Measurements from ENCODE around the gene CADPS. TPM values are rescaled to one million over a fixed set of nuclear protein-coding genes. Genes with fewer than 3 reads are reported as not detected.

CADPS gene
- total RNA-seq, 1 donor from 2014 or later, result 265 TPM

- H3K4me1 Mint-ChIP-seq (ENCODE audit: low read depth, unreplicated experiment), result peaks cover 2% of the 10 kb centered on the region
- peaks cover 2% of the 10 kb centered on the region for H3K27me3 Mint-ChIP-seq (ENCODE audit: unreplicated experiment)
These were observed 435.2 kb downstream of the CADPS start for GRCh38 chr3:62439978-62440377.

GRCh38 chr3:62439176-62439813 lies 435.9 kb downstream of the CADPS start:
- no peak overlapping the region for H3K27ac Mint-ChIP-seq (ENCODE audit: unreplicated experiment)
- no peak for TF ChIP-seq CTCF (IDR thresholded peaks at IDR 0.05; ENCODE audit: partially characterized antibody, unreplicated experiment)
- H3K9me3 Mint-ChIP-seq (ENCODE audit: unreplicated experiment), result no peaks in the 10 kb centered on the region
- peaks cover 7% of the 10 kb centered on the region for H3K36me3 Mint-ChIP-seq (ENCODE audit: unreplicated experiment)
- peaks cover 2% of the 10 kb centered on the region for H3K4me1 Mint-ChIP-seq (ENCODE audit: low read depth, unreplicated experiment)
- H3K4me3 Mint-ChIP-seq (ENCODE audit: unreplicated experiment), result no peak overlapping the region
- H3K27me3 Mint-ChIP-seq (ENCODE audit: unreplicated experiment), result peaks cover 2% of the 10 kb centered on the region
- DNase-seq, result no peak

More at GRCh38 chr3:62439978-62440377, 435.2 kb downstream of the CADPS start:
- Mint-ChIP-seq H3K27ac (ENCODE audit: unreplicated experiment) (no peak overlapping the region), H3K36me3 (ENCODE audit: unreplicated experiment) (peaks cover 7% of the 10 kb centered on the region), H3K9me3 (ENCODE audit: unreplicated experiment) (no peaks in the 10 kb centered on the region), H3K4me3 (ENCODE audit: unreplicated experiment) (no peak overlapping the region)
- no peak for TF ChIP-seq CTCF (IDR thresholded peaks at IDR 0.05; ENCODE audit: partially characterized antibody, unreplicated experiment)
- no peak for DNase-seq

- Mint-ChIP-seq H3K4me1 (ENCODE audit: low read depth, unreplicated experiment) (peaks cover 2% of the 10 kb centered on the region), H3K4me3 (ENCODE audit: unreplicated experiment) (no peak overlapping the region), H3K36me3 (ENCODE audit: unreplicated experiment) (no peaks in the 10 kb centered on the region), H3K27ac (ENCODE audit: unreplicated experiment) (no peak overlapping the region), H3K9me3 (ENCODE audit: unreplicated experiment) (no peaks in the 10 kb centered on the region), H3K27me3 (ENCODE audit: unreplicated experiment) (peaks cover 2% of the 10 kb centered on the region)
- TF ChIP-seq CTCF (IDR thresholded peaks at IDR 0.05; ENCODE audit: partially characterized antibody, unreplicated experiment), result no peak
- DNase-seq, result no peak
These were observed 438.4 kb downstream of the CADPS start for GRCh38 chr3:62436785-62437184.

GRCh38 chr3:62433396-62433795 lies 441.8 kb downstream of the CADPS start:
- no peaks in the 10 kb centered on the region for H3K27me3 Mint-ChIP-seq (ENCODE audit: unreplicated experiment)
- H3K36me3 Mint-ChIP-seq (ENCODE audit: unreplicated experiment), result no peaks in the 10 kb centered on the region
- no peaks in the 10 kb centered on the region for H3K9me3 Mint-ChIP-seq (ENCODE audit: unreplicated experiment)
- no peak for DNase-seq
- H3K4me1 Mint-ChIP-seq (ENCODE audit: low read depth, unreplicated experiment), result peaks cover 4% of the 10 kb centered on the region
- no peak overlapping the region for H3K4me3 Mint-ChIP-seq (ENCODE audit: unreplicated experiment)
- no peak overlapping the region for H3K27ac Mint-ChIP-seq (ENCODE audit: unreplicated experiment)
- TF ChIP-seq CTCF (IDR thresholded peaks at IDR 0.05; ENCODE audit: partially characterized antibody, unreplicated experiment), result no peak

GRCh38 chr3:62421207-62421606 lies 454.0 kb downstream of the CADPS start:
- no peak for TF ChIP-seq CTCF (IDR thresholded peaks at IDR 0.05; ENCODE audit: partially characterized antibody, unreplicated experiment)
- Mint-ChIP-seq H3K27me3 (ENCODE audit: unreplicated experiment) (peaks cover 8% of the 10 kb centered on the region), H3K36me3 (ENCODE audit: unreplicated experiment) (no peaks in the 10 kb centered on the region), H3K9me3 (ENCODE audit: unreplicated experiment) (peaks cover 16% of the 10 kb centered on the region), H3K4me1 (ENCODE audit: low read depth, unreplicated experiment) (peaks cover 40% of the 10 kb centered on the region), H3K4me3 (ENCODE audit: unreplicated experiment) (peak overlapping the region; percentile 58), H3K27ac (ENCODE audit: unreplicated experiment) (peak overlapping the region; percentile 88)
- DNase-seq, result no peak

All from glutamatergic neuron (in vitro differentiated cells).